HG03196 (cell line): ENCODE measurements around the gene PITPNM1.
"Not testable (repeated sequence)": the region's sequence is repeated elsewhere in the genome, so short reads cannot be mapped to it uniquely, and the experiment has no call there.

Experiments used
- ATAC-seq: cut with Tn5 transposase; IDR thresholded peaks from one replicate; pipeline ENCODE4 v1.9.1; 2021; ENCODE audit not compliant: unreplicated experiment

Gene PITPNM1

DNA sequence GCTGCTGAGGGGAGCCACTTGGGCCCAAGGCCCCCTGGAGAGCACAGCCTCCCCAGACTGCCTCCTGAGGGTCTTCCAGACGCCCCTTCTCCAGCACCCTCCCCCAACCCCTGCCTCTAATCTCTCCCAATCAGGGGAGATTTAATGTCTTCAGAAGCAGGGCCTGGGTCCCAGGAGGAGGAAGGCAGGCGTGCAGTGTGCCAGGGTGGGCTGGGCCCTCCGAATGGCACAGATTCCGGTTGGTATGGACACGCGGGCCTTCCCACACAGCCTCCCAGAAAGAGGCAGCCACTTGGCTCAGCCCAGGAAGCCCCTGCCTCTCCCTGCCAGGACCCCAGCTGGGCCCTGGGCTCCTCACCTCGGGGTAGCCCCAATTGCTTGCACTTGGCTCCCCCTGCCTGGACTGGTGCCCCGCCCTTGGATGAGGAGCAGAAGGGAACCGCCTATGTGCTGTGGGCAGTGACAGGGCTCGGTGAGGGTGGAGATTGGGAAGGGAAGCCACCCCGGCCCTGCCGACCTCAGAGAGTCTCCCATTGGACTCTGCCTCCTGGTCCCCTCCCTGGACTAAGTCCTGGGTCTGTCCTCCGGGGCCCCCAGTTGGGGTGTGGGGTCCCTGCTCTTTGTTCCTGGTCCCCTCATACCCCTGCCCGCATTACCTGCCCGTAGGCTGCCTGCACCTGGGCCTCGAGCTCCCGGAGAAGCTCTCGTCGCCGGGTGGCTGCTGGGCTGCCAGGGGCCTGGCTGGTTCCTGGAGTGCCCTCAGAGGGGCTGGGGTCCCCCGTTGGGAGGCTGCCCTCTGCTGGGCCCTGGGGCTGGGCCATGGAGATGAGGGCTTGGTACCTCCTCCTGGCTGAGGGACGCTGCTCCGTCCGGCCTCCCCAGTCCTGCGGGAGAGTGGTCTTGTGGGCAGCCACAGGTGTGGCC, 18.7 kb upstream of the PITPNM1 start:
- ATAC-seq = no peak

DNA sequence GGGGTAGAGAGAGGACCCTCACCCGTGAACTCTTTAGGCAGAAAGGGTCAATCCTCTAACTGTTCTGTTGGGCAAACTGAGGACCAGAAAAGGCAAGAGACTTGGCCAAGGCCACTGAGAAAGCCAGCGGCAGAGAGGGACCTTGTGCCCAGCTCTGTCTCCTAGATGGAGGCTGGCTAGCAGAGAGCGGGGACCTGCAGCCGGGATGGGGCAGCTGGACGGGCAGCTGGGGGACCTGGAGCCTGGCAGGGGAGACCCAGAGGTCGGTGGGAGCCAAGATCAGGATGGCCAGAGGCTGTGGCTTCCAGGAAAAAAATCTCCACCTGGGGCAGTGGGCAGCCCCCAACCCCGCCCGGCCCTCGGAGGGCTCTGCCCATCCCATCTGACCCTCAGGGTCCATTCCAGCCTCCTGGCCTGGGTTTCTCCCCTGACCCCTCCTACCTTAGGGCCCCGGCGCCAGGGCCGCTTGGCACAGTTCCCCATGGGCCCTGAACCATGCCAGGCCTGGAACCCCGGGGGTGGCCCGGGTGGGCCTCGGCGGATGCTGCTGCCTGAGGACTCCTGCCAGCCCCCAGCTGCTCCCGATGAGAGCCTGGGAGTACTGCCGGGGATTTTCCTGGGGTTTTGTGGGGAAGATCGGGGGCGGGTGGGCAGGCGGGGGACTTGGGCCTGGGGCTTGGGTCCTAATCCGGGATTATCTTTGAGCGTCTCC, 17.8 kb upstream of the PITPNM1 start, which contains the start of gene CABP2:
TSS of gene CABP2 (minus strand) at position 603 of the 712 bp plus-strand sequence. CDS start at position 483, 120 bp downstream.
- ATAC-seq = no peak

DNA sequence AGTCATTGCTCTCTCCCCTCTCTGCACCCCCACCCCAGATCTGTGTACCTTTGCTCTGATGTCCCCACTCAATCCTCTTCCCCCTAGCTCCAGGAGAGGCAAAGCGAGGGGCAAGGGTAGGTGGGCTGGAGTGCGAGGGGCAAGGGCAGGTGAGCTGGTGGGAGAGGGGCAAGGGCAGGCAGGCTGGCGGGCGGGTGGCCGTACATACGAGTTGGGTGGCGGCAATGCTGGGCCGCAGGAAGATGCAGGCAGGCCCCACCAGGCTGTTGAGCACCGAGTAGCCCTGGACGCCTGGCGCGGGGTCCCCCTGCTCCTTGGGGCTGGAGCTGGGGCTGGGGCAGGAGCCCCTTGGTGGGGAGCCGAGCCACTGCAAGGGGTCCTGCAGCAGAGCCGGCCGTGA, 17.2 kb upstream of the PITPNM1 start:
- no peak for ATAC-seq

DNA sequence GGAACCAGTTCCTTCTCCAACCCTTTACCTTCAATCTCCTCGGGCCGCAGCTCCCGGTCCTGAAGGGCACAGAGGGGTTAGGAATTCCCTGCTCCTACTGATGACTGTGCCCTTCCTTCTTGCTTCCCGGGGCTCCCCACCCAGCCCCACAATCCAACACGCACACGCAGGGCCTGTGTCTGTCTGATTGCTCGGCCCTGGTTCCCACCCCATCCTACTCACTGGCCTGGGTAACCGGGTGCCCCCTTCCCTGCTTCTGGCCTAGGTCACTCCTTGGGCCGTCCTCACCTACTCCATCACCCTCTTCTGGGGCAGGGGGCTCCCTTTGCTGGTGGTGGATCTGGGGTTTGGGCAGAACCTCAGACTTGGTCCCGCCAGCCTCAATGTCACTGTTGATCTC, 16.8 kb upstream of the PITPNM1 start:
- no peak for ATAC-seq

DNA sequence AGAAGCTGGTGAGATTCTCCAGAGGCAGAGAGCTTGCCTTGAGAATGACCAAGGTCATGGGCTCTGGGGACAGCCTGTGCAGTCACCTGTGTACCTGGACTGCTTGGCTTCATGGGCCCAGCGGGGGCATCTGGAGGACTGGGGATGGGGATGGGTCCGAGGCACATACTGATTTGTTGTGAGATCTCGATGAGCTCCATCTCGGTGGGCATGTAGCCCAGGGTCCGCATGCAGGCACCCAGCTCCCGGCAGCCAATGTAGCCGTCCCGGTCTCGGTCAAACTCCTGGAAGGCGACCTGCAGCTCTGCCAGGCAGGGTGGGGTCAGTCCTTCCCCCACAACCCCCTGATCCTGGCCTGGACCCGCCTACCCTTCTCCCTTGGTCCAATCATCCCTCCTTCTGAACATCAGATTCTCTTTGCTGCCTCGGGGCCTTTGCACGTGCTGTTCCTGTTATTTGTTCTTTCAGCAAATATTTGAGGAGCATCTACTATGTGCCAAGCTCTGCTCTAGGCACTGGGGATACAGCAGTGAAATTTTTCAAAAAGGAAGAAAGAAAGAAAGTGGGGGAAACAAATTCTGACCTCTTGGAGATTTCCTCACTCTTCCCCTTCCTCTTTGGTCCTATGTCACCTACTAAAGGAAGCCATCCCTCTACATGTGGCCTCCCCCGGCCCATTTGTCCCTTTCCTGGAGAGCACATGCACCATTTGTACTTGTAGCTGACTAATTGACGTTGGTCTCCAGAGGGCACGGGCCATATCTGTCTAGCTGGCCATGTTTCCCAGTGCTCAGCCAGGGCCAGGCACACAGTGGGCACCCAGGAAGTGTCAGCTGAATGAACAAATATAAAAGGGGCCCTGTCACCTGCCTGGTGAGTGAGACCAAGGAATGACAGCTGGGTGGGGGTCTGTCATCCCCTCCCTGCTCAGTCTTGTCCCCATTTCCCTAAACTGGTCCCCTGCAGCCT, 16.0 kb upstream of the PITPNM1 start:
- no peak for ATAC-seq

DNA sequence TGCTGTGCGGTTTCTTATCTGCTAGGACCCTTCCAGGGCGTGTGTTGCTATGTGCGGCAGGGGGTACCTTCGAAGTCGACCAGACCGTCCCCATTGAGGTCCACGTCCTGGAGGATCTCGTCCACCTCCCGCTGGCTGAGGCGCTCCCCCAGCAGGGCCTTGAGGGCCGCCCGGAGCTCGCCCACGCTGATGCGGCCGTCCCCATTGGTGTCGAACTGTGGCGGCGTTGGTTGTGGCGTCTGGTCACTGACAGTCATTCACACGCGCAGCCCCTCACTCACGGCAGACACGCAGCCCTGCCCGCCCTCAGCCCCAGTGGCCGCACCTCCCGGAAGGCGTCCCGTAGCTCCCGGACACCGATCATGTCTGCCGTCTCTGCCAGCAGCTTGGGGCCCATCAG, 14.6 kb upstream of the PITPNM1 start:
- no peak for ATAC-seq

DNA sequence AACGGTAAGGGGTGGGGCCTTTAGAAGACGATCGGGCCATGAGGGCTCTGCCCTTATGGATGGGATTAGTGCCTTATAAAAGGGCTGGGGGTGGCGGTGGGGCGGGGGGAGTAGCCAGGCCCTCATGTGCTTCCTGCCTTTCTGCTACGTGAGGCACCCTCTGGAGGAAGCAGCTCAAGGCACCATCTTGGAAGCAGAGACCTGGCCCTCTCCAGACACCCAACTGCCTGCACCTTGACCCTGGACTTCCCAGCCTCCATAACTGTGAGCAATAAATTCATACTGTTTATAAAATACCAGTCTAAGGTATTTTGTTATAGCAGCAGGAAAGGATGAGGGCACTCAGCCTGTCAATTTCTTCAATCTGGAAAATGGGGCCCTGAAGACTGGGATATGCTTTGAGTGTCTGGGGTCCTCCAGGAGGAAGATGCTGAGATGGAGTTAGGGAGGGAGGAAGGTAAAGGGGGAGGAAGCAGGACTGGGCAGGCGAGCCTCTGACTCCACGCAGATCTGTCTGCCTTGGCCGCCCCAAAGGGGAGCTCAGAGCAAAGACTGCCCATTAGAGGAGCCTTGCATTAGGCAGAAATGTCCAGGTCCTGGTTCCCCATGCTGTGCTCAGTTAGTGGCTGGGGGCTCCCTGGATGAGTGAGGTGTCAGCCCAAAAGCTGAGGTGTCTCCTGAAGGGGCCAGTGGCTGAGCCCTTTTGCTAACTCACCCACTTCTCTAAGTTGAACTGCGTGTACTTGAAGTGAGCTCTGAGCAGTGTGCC, 12.8 kb upstream of the PITPNM1 start:
- ATAC-seq = no peak

DNA sequence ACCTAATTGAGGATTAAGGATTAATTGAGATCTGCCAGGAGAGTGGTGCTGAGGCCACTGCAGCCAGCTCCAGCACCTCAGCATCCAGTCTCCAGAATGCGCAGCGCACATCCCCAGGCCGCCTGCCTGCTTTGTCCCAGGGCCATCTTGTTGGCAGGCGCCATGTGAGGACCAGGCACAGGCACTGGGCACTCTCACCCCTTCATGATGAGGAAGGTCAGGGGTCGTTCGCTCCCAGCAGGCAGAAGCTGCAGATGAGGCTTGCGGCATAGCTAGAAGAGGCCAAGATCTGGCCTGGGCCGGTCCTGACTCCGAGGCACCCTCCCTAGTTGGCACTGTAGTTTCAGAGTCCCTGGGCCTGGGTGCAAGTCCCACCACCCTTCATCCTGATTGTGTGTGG, 11.6 kb upstream of the PITPNM1 start:
- ATAC-seq = no peak

DNA sequence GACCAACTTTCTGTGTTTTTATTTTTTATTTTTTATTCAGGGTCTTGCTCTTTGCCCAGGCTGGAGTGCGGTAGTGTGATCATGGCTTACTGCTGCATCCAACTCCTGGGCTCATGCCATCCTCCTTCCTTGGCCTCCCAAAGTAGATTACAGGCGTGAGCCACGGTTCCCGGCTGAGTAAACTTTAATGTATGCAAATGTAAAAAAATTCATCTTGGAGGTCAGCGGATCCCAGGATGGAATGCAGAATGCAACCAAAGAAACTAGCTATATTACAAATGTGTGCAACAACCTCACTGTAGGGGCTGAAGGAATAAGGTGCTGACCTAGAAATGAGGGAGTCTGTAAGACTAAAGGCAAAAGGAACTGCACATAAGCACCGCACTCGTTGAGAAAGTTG, 9.0 kb upstream of the PITPNM1 start:
- ATAC-seq = no peak

DNA sequence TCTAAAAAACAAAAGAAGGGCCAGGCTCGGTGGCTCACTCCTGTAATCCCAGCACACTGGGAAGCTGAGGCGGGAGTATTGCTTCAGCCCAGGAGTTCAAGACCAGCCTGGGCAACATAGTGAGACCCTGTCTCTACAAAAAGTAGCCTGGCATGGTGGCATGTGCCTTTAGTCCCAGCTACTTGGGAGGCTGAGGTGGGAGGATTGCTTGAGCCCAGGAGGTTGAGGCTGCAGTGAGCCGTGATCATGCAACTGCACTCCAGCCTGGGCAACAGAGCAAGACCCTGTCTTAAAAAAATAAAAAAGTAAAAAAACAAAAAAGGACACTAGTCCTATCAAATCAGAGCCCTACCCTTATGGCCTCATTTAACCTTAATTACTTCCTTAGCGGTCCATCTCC, 6.4 kb upstream of the PITPNM1 start:
- not testable (repeated sequence) for ATAC-seq

DNA sequence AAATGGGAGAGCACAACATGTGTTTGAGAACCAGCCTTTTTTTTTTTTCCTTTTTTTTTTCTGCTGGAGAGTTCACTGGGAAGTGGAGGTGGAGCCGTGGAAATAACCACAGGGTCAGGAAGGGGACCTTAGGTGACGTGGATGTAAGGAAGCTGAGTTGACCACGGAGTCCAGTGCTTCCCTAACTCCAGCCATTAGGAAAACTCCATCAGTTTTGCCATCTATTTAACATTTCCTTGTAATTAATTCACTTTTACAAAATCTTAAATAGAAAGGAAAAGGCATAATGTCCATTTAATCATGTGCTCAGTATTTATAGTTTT, 4.8 kb upstream of the PITPNM1 start:
- no peak for ATAC-seq

DNA sequence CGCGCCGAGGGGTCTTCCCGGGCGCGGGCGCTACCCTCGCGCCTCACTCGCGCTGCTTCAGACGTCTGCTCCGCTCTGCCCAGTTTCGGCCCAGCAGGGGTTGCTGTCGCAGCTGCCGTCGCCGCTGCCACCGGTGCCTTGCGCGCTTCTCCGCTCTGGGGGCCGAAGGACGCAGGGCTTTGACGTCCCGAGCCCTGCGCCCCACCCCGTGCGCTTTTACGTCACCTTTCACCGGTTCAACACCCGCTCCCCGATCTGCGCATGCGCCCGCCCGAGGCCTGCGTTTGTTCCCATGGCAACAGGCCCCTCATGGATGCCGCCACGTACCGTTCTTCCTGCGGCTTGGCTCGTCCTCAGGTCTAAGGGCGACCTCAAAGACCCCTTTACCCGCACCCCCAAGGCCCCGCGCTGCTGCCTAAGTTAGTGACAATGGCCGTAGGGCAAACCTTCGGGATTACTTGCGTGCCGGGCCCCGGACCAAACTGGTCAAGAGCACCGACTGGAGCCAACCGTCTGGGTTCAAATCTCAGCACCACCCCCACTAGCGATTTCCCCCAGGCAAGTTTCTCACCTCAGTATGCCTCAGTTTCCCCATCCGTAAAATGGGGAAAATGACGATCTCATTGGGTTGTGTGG, 3.4 kb upstream of the PITPNM1 start:
- peak; percentile 31 for ATAC-seq

DNA sequence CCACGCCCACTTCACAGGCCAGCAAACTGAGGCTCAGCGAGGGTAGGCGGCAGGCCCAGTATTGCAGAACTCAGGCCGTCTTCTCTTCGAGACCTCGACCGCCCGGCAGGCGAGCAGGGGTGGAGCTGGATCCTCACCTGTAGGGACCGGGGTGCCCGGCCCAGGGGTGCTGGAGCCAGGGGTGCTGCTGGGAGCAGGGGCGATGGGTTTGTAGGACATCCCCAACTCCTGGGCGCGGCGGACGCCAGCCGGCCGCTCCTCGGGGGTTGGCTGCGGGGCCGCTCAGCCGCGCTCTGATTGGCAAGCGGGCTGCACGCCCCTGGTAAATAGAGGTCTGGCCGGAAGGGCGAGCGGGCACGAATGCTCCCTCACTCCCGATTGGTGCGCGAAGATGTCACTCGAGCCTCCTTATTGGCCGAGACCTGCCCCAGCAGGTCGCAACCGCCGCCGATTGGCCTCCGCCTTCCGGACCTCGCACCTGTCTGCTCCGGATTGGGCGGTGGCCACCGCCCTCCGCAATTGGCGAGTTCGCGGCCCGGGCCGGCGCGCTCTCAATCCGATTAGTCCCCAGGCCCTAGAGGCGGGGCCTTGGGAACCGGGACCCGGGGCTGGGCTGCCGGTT, 2.8 kb upstream of the PITPNM1 start, which contains the start of gene CDK2AP2:
TSS of gene CDK2AP2 (minus strand) at position 299 of the 622 bp plus-strand sequence. CDS start at position 219, 80 bp downstream.
- ATAC-seq = peak; percentile 58

DNA sequence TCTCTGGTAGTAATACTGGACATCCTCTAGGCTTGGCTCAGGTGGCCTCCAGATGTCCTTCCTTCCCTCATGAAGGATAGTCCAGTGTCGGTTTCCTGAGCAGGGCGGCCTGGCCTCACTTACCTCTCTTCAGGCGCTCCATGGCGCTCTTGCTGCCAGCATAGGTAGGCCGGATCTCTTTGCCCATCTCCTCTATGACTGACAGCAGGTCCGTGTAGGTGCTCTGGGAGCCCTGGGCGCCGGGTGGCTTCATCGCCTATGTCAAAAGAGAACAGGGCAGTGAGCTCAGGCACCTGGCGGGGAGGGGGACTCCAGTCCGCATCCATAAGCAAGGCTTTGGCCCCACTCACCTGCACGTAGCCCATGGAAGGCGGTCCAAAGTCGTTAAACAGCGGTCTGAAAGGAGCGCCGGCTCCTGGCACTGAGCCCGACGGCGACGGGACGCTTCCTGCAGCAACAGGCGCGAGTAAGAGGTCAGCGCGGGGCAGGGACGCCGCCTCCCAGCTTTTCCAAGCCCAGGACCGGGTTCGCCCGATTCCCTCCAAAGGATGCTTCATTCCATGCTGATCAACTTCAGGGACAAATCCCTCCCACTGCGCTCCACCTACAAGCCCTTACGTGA, 2.2 kb upstream of the PITPNM1 start:
- no peak for ATAC-seq

DNA sequence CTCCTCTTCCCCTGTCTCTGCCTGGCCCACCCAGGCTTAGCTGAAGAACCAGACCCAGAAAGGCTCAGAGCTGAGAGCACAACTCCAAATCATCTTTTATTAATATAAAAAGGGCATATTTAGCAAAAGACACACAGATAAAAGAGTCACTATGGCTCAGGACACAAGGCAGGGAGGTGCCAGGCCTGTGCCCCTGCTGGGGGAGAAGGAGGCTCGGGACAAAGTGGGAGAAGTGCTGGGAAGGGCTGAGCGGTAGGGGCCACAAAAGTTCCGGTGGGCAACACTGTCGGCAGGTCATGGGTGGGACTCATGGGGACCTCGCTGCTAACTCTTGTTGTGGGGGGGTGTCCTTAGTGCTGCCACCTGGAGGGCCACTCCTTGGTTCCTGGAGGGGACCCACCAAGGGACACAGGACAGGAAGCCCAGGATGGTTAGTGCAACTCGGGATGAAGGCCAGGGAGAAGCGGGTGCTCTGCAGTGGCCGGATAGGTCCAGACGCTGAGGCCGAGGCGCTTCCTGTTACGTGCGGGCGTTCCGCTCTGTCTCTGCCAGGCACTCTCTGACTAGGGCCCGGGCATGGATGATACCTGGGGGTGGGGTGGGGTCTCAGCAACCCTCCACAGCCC, 1.4 kb upstream of the PITPNM1 start:
- ATAC-seq = no peak

DNA sequence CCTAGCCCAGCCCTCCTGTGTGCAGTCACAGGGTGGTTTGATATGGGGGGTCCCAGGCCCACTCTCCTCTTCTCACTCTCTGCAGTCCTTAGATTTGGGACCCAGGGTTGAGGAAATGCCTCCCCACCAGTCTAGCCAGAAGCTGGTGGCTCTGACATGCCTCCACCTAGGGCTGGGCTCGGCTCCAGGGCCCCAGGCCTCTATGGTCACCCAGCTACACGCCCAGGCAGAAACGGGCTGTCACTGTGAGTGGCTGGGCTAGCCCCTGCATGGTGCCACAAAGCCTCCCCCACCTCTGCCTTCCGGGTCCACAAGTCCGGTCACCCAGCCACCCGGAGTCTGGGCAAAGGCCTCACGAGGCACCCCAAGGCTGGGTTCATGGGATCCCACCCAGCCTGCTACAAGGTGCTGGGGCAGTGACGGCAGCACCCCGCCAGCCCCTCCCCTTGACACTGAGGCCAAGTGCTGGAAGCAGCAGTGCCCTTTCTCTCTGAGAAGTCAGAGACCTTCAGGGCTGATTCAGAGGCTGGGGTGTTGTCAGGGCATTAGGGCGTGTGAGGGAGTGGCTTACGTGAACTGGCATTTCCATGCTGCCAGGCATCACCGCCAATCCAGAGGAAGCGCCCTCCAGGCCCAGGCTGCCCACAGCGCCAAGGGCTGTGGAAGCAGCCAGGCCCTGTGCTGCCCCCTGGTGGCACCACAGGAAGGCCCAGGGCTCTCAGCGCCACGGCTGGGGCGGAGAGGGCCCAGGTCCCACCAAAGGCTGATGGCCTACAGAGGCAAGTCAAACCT, 638 bp upstream of the PITPNM1 start:
- peak; percentile 31 for ATAC-seq
